GM23338 (cell line): Measurements from ENCODE around the gene SGCG. TPM values are rescaled to one million over a fixed set of nuclear protein-coding genes. Genes with fewer than 3 reads are reported as not detected.

Experiments used
- ATAC-seq: fragments of 200-7000 bp; cut with Tn5 transposase; 3 replicates; pipeline ENCODE4 v1.9.1; 2020
- DNase-seq: peaks from one replicate; pipeline ENCODE4 v3.0.0-alpha.2; 2015; ENCODE audit warnings: low spot score
- H2AFZ ChIP-seq: fragments of 200-600 bp; sonication (generic); 2 replicates; pipeline ENCODE4 v1.8.0; 2016; ENCODE audit warnings: antibody characterized with exemption, mild to moderate bottlenecking, moderate library complexity
- H3F3A ChIP-seq: fragments of 200-600 bp; sonication (generic); replicated peaks from 2 replicates; pipeline ENCODE4 v1.8.0; 2017; ENCODE audit warnings: antibody characterized with exemption, mixed run types, low read depth
- H3K27ac ChIP-seq: fragments of 200-600 bp; sonication (generic); 2 replicates; pipeline ENCODE4 v1.6.1; 2016; ENCODE audit warnings: low read depth
- H3K27me3 ChIP-seq: fragments of 200-600 bp; sonication (generic); 2 replicates; pipeline ENCODE4 v1.8.0; 2016; ENCODE audit warnings: mild to moderate bottlenecking, mixed run types, moderate library complexity; ENCODE audit not compliant: insufficient read depth
- H3K36me3 ChIP-seq: fragments of 200-600 bp; sonication (generic); 2 replicates; pipeline ENCODE4 v1.8.0; 2016; ENCODE audit warnings: mild to moderate bottlenecking; ENCODE audit not compliant: insufficient read depth
- H3K4me1 ChIP-seq: fragments of 200-600 bp; sonication (generic); 2 replicates; pipeline ENCODE4 v1.8.0; 2016; ENCODE audit warnings: mild to moderate bottlenecking, moderate library complexity; ENCODE audit not compliant: insufficient read depth
- H3K4me2 ChIP-seq: fragments of 200-600 bp; sonication (generic); 2 replicates; pipeline ENCODE4 v1.7.1; 2017; ENCODE audit warnings: mixed run types
- H3K4me3 ChIP-seq: fragments of 200-600 bp; sonication (generic); 2 replicates; pipeline ENCODE4 v1.6.1; 2016; ENCODE audit warnings: mixed run types
- H3K79me2 ChIP-seq: fragments of 200-600 bp; sonication (generic); replicated peaks from 2 replicates; pipeline ENCODE4 v1.8.0; 2017; ENCODE audit warnings: mild to moderate bottlenecking; ENCODE audit not compliant: insufficient read depth
- H3K9me2 ChIP-seq: fragments of 200-600 bp; sonication (generic); 2 replicates; pipeline ENCODE4 v1.8.0; 2017; ENCODE audit not compliant: insufficient read depth
- H4K20me1 ChIP-seq: fragments of 200-600 bp; sonication (generic); replicated peaks from 2 replicates; pipeline ENCODE4 v1.8.0; 2017; ENCODE audit warnings: mild to moderate bottlenecking; ENCODE audit not compliant: insufficient read depth
- H3K27ac Mint-ChIP-seq: 2 replicates; pipeline ENCODE4 v1.8.0; 2020; ENCODE audit warnings: inconsistent platforms, mild to moderate bottlenecking, moderate library complexity, mixed read lengths
- H3K27me3 Mint-ChIP-seq: 3 replicates; pipeline ENCODE4 v1.8.0; 2022; ENCODE audit warnings: low read depth, mild to moderate bottlenecking, moderate library complexity, mixed read lengths, inconsistent platforms; ENCODE audit not compliant: insufficient read depth, poor library complexity
- H3K36me3 Mint-ChIP-seq: 3 replicates; pipeline ENCODE4 v1.8.0; 2021; ENCODE audit warnings: low read depth, mild to moderate bottlenecking, inconsistent platforms, moderate library complexity, mixed read lengths
- H3K4me1 Mint-ChIP-seq: 3 replicates; pipeline ENCODE4 v1.8.0; 2020; ENCODE audit warnings: mild to moderate bottlenecking, inconsistent platforms, mixed read lengths
- H3K4me3 Mint-ChIP-seq: 3 replicates; pipeline ENCODE4 v1.8.0; 2021; ENCODE audit warnings: moderate library complexity, mild to moderate bottlenecking, inconsistent platforms, mixed read lengths
- H3K9me3 Mint-ChIP-seq: 3 replicates; pipeline ENCODE4 v1.8.0; 2020; ENCODE audit warnings: moderate library complexity, mild to moderate bottlenecking, inconsistent platforms, mixed read lengths
- CREB1 ChIP-seq: fragments of 250-450 bp; sonication (Bioruptor Pico); IDR thresholded peaks from 2 replicates; pipeline ENCODE4 v1.5.0; 2020; ENCODE audit warnings: low read depth, mild to moderate bottlenecking, moderate library complexity
- CTCF ChIP-seq, 2 experiments: fragments of 200-600 bp in 1 of 2; sonication (generic) in 1 of 2; conservative IDR thresholded peaks; 2 replicates each; pipeline versions ENCODE4 v1.5.1 to v1.6.1; 2016 to 2017; ENCODE audit warnings: antibody characterized with exemption in 2 of 2, low read depth in 2 of 2, mild to moderate bottlenecking in 2 of 2, moderate library complexity in 1 of 2
- ETS1 ChIP-seq: IDR thresholded peaks from 2 replicates; pipeline ENCODE4 v1.6.1; 2016; ENCODE audit warnings: antibody characterized with exemption
- EZH2 ChIP-seq: fragments of 200-600 bp; sonication (generic); IDR thresholded peaks from one replicate; pipeline ENCODE4 v1.8.0; 2017; ENCODE audit warnings: antibody characterized with exemption, mild to moderate bottlenecking, low read depth; ENCODE audit not compliant: unreplicated experiment
- JUNB ChIP-seq: IDR thresholded peaks from one replicate; pipeline ENCODE4 v1.6.1; 2016; ENCODE audit warnings: antibody characterized with exemption; ENCODE audit not compliant: unreplicated experiment
- NANOG ChIP-seq: IDR thresholded peaks from 2 replicates; pipeline ENCODE4 v1.6.1; 2016; ENCODE audit warnings: antibody characterized with exemption, borderline replicate concordance
- POLR2AphosphoS5 ChIP-seq: IDR thresholded peaks from 2 replicates; pipeline ENCODE4 v1.6.1; 2016; ENCODE audit warnings: antibody characterized with exemption, low read depth
- STAT1 ChIP-seq: IDR thresholded peaks from one replicate; pipeline ENCODE4 v1.6.1; 2016; ENCODE audit warnings: antibody characterized with exemption; ENCODE audit not compliant: unreplicated experiment
- ZNF114 ChIP-seq: fragments of 250-450 bp; sonication (Bioruptor Pico); IDR thresholded peaks from 2 replicates; pipeline ENCODE4 v1.5.0; 2020; ENCODE audit warnings: mild to moderate bottlenecking, moderate library complexity
- ZNF462 ChIP-seq: fragments of 250-450 bp; sonication (Bioruptor Pico); IDR thresholded peaks from 2 replicates; pipeline ENCODE4 v1.5.0; 2020; ENCODE audit warnings: mild to moderate bottlenecking, moderate library complexity
- polyA plus RNA-seq: library from polyadenylated mRNA; unstranded; fragments of >200 nt; fragmentation: Nextera tagmentation; extraction: Ambion mirVana; gene quantifications from 2 replicates; pipeline ENCODE4 v1.2.1, GENCODE V29; 2016
- total RNA-seq: library from RNA; depleted of rRNA; stranded (reverse); fragments of >200 nt; shearing (Covaris generic); gene quantifications from 2 replicates; pipeline ENCODE4 v1.2.3, GENCODE V29; 2014
- TF ChIP-seq, protein P1 (sequence below): IDR thresholded peaks from one replicate; pipeline ENCODE4 v1.6.1; 2018; ENCODE audit warnings: antibody characterized with exemption; ENCODE audit not compliant: unreplicated experiment

SGCG gene
- total and polyA plus RNA-seq, 2 experiments from 2014 or later, result not detected

- H3K27ac Mint-ChIP-seq, result no peak overlapping the region
- peaks cover 2% of the 10 kb centered on the region for H3K27me3 Mint-ChIP-seq
- H4K20me1 ChIP-seq, result peaks cover 3% of the 10 kb centered on the region; the same call in 1 of the 2 replicates
- no peak overlapping the region for H3K4me3 ChIP-seq
- H3K4me1 Mint-ChIP-seq, result no peaks in the 10 kb centered on the region
- peaks cover 73% of the 10 kb centered on the region for H3K36me3 Mint-ChIP-seq
- no peak overlapping the region for H3K4me3 Mint-ChIP-seq
- H3F3A ChIP-seq, result no peaks in the 10 kb centered on the region
- DNase-seq, result no peak
- no peak overlapping the region for H3K4me2 ChIP-seq
- H3K27me3 ChIP-seq, result no peaks in the 10 kb centered on the region
- ATAC-seq, result no peak
- peaks cover 24% of the 10 kb centered on the region for H3K36me3 ChIP-seq
- no peak for TF ChIP-seq CTCF (conservative IDR thresholded peaks at IDR 0.05; ENCODE audit: low read depth in 2 of 2)
- TF ChIP-seq POLR2AphosphoS5, result no peak
- no peak for TF ChIP-seq EZH2
- no peak for TF ChIP-seq ZNF462
- no peak for TF ChIP-seq STAT1
- TF ChIP-seq ZNF114, result no peak
- no peak for TF ChIP-seq NANOG
- TF ChIP-seq JUNB, result no peak
- TF ChIP-seq CREB1 (CRISPR knock-in tag), result no peak
- TF ChIP-seq, protein P1, sequence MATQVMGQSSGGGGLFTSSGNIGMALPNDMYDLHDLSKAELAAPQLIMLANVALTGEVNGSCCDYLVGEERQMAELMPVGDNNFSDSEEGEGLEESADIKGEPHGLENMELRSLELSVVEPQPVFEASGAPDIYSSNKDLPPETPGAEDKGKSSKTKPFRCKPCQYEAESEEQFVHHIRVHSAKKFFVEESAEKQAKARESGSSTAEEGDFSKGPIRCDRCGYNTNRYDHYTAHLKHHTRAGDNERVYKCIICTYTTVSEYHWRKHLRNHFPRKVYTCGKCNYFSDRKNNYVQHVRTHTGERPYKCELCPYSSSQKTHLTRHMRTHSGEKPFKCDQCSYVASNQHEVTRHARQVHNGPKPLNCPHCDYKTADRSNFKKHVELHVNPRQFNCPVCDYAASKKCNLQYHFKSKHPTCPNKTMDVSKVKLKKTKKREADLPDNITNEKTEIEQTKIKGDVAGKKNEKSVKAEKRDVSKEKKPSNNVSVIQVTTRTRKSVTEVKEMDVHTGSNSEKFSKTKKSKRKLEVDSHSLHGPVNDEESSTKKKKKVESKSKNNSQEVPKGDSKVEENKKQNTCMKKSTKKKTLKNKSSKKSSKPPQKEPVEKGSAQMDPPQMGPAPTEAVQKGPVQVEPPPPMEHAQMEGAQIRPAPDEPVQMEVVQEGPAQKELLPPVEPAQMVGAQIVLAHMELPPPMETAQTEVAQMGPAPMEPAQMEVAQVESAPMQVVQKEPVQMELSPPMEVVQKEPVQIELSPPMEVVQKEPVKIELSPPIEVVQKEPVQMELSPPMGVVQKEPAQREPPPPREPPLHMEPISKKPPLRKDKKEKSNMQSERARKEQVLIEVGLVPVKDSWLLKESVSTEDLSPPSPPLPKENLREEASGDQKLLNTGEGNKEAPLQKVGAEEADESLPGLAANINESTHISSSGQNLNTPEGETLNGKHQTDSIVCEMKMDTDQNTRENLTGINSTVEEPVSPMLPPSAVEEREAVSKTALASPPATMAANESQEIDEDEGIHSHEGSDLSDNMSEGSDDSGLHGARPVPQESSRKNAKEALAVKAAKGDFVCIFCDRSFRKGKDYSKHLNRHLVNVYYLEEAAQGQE, result no peak
- TF ChIP-seq ETS1, result no peak
- H3K9me3 Mint-ChIP-seq, result peaks cover 18% of the 10 kb centered on the region; the same call in 2 of the 3 replicates
- H3K27ac ChIP-seq, result no peak overlapping the region
- peaks cover 23% of the 10 kb centered on the region for H3K79me2 ChIP-seq
- H2AFZ ChIP-seq, result no peak overlapping the region
- no peaks in the 10 kb centered on the region for H3K4me1 ChIP-seq
- peaks cover 3% of the 10 kb centered on the region; the same call in 1 of the 2 replicates for H3K9me2 ChIP-seq
These were observed 164.3 kb downstream of the SGCG start for GRCh38 chr13:23344931-23345595.
